ENCODE results near the gene IGSF9B. TPM values are rescaled to one million over a fixed set of nuclear protein-coding genes. Genes with fewer than 3 reads are reported as not detected.

Gene IGSF9B
- total RNA-seq, 1 donor from 2014 or later = 11.1 TPM

DNA sequence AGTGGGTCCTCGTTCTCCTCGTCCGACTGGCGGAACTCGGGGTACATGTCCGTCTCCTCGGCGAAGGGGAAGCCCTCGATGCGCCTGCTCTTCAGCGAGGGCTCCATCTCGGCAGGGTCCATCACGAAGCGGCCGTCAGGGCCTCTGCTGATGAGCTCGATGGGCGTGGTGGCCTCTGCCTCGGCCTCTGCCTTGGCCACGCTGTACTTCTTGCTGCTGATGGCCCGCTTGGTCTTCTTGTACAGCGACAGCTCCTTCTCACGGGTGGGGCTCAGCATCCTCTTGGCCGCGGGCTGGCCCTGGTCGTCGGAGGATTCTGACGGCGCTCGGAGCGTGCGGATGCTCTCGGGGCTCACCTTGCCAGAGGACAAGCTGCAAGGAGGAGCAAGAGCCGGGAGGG is 35.7 kb downstream of the IGSF9B start:
- DNase-seq = no peak

DNA sequence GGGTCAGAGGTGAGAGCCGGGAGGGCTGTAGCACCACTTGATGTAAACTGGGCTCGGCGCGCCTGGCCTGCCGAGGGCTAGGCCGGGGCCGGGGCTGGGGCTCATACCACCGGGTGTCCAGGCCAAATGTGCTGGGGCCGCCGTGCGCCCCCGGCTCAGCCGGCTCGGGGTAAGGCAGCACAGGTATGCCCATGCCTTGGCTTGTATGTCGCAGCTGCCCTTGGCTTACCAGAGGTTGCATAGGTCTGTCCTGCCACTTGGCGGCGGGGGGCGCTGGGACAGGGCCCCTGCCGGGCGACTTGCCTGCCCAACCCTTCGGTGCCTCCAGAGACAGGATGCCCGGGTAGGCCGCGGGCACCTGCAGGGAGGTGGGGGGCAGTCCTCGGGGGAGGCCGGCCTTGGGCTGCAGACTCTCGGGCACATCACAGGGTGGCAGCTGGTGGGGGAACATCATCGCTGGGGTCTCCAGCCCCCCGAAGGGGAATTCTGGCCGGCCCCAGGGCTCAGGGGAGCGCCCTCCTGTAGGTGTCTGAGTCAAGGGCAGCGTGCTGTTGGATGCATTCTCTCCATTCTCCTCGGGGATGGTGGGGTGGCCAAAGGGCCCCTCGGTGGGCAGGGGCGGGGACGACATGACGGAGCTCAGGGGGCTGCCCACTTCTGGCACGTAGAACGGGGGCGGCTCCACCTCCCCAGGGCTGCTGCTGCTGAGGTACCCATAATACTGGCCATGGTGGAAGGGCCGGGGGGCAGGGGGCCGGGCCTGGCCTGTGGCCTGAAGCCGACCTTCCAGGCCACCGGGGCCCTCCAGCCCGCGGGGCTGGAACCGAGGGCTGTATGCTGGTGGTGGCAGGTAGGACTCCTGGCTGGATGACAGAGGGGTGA is 36.4 kb downstream of the IGSF9B start:
- no peak for DNase-seq

DNA sequence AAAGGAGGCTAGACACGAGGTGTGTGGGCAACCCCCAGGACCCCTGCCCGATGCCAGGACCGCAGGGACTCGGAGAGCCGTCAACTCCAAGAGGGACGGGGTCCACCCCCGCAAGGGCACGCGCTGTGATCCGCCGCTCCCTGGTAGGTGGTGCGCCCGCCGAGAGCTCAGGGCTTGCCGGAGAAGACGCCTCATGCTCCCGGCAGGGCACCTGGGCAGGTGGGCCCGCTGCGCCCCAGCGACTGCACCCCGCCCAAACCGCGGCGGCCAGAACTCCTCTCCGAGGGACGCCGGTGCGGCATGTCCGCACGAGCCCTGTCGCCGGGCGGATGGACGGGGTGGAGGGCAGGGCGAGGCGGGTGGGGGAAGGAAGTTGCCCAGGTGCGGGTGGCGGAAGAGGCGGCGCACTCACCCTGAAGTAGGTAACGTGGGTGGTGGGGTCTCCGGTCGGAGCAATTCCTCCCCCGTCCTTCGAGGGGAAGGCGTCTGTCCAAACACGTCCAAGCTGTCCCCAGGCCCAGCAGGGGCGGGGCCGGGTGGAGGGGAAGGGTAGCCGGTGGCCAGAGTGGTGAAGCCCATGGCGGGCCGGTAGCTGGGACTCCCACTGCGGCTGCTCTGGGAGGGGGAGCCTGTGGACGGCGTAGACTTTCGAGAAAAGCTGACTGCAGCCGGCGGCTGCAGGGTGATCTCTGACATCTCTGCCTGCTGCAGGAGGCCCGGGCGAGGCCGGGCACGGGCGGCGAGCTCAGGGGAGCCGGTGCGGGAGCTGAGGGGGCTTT is 37.2 kb downstream of the IGSF9B start:
- no peak for DNase-seq

DNA sequence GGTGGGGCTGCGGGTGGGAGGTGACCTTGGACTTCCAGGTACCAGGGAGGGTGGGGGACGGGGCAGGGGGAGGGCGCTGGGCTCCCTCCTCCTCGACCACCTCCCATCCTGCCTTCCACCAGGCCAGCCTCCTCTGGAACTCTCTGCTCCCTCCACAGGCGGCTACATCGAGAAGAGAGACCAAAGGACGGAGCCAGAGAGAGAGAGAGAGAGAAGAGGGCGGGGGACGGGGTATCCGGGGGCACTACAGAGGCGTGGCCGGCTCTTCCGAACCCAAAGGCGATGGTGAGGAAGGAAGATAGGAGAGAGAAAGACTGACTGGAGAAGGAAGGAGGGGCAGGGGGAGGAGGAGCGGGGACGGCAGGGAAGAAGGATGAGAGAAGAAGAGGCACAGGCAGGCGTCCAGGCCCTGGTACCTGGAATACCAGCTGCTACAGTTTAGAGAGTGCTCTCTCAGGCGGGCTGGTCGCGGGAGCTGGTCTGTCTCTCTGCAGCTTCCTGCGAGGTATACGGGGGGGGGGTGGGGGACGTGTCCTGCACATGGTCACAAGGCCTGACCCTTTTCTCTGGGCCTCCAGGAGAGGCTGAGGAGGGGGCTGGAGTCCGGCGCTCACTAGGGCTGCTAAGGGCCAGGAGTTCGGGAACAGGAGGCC is 38.0 kb downstream of the IGSF9B start:
- no peak for DNase-seq

GRCh38 chr11:133917921-133918607 is 38.7 kb downstream of the IGSF9B start:
- no peak for DNase-seq

DNA sequence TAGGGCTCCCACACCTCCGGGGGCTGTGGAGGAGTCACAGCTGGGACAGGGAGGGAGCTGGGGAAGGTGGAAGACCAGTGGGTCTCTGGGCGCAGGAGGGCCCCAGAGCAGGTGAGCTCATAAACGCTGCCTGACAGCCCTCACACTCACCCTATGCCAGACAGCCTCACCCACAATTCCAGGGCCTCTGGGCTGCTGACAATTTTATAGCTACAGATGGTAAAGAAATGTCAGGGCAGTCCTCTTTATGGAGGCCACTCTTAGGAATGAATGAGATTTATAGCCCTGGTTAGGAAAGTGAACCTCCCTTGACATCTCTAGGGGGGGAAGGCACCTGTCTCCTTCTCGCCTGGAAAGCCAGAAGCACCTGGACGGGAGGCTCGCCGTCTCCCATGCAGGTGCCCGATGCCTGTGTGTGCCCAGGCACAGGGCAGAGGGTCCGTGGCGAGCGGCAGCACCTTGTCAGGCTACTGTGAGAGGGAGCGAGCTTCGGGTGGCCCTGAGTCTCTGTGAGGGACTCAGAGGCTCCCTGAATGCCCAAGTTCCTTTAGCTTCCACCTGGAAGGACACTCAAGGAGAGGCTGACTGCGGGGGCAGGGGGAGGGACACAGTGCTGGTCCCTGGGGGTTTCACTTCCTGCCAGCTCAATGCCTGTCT is 39.9 kb downstream of the IGSF9B start:
- DNase-seq = no peak

GRCh38 chr11:133913761-133914160 is 43.0 kb downstream of the IGSF9B start:
- no peak for DNase-seq

- no peak for DNase-seq
Measured at GRCh38 chr11:133911171-133911570, 45.6 kb downstream of the IGSF9B start.

- DNase-seq = no peak
Measured at GRCh38 chr11:133910101-133910500, 46.7 kb downstream of the IGSF9B start.

GRCh38 chr11:133908827-133909226 is 47.9 kb downstream of the IGSF9B start:
- no peak for DNase-seq

DNA sequence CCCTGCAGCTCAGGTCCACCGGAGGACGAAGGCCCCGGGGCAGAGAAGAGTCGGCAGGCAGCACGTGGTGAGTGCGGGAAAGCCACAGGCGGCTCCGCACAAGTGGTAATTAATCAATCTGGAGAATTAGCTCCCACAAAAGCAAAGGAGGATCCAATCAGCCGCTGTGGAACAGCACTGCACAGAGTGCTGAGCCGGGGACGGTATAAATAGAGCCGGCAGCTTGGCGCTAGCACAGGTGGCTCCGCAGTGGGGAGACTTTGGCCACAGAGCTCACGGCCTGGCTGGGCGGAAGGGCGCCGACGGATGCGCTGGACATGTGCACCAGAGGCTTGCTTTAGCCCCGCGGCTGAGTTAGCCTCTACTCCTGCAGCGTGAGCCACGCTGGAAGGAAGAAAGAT is 48.9 kb downstream of the IGSF9B start:
- DNase-seq = peak; percentile 22

- no peak for DNase-seq
Measured at GRCh38 chr11:133907216-133907615, 49.6 kb downstream of the IGSF9B start.

- DNase-seq = no peak
Measured at GRCh38 chr11:133906746-133907145, 50.0 kb downstream of the IGSF9B start.

DNA sequence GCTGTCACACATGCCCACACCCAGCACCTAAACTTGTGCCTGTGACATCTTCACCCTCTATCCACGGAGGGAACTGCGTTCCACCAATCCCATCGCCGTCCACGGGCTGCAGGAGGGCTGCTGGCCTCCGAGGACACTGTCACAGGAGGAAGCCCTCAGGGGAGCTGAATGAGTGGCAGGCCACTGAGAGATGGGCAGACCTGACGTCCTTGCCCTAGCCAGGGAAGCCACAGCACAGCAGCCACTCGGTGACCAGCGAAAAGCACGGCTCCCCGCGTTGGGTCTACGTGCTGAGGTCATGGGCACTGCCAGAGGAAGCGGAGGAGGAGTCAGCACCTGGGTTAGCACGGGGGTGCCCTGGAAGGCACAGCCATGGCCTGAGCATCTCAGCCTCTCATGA is 50.5 kb downstream of the IGSF9B start:
- DNase-seq = no peak

DNA sequence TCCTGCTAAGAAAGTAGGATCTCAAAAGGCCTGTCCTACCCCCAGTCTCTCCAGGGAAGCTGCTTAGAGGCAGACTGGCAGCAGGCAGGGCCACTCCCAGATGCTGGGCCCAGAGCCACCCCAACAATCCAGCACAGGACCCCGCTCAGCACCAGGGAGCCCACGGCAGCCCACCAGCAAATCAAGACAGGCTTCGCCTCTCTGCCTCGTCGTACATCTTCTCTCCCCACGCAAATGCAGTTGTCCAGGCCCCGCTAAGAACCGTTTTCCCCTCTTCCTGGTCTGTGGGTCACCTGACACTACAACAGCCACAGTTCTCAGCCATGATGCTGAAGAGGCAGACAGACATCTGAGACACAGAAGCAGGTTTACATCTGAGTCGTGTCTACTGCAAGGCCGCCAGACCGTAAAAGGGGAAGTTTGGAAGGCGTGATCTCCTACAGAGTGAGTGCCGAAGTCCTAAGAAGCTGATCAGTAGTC is 51.1 kb downstream of the IGSF9B start:
- DNase-seq = no peak

GRCh38 chr11:133904818-133905515 is 51.8 kb downstream of the IGSF9B start:
- no peak for DNase-seq

DNA sequence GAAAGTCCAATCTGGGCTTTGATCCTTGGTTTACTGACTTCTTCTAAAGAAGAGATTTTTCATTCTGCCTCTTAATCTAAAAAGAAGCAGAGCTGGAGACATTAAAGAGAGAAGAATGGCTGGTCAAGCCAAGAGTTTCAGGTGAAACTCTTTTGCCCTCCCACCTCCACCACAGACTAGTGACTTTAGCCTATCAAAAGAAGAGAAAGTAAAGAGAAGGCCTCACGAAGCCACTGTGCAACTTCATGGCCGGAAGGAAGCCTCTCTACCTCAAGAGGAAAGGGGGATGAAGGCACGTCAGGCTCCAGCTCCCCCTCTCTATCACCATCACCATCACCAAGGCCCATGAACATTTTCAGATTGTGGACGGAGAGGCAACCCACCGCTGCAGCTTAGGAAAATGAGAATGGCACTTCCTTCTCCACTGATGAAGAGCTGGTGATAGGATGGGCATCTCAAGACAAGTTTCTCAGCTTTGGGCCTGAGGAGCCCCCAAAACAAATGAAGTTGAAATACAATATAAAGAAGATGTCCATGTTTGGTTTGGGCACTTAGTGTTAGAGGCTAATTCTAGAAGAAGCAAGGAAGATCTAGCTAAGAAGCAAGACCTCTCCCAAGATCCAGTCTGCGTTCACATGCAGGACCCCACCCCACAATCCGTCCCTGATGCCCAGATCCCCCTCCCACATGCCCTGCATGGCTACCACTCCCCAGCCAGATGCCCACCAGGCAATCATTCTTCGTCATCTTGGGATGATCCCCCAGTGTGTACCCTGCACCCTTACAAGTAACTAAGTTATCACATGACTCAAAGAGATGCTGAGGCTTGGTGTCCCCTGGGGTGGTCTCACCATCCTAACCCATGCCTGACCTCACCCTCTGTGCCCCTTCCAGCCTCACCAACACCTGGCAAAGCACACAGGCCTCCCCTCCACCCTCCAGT is 52.6 kb downstream of the IGSF9B start:
- no peak for DNase-seq

GRCh38 chr11:133903056-133903455 is 53.7 kb downstream of the IGSF9B start:
- no peak for DNase-seq

DNA sequence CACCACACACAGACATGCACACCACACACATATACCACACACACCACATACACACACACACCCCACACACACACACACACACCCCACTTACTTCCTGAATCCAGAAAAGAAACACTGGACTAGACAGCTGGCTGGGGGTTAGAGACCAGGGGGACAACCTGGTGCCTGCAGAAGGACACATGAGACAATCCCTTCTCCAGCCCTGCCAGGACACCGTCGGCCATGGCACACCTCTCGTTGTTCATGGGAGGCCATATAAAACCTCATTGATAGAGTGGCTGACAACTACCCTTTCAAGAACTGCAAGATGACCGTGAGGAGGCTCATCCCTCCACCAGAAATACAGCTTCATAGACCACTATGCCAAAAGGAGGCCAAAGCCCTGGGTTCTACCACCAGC is 54.3 kb downstream of the IGSF9B start:
- DNase-seq = no peak

GRCh38 chr11:133901999-133902398 is 54.8 kb downstream of the IGSF9B start:
- no peak for DNase-seq

Data from tongue (tissue), 2 donors.